HG02763 (cell line): Measurements from ENCODE around the gene YARS1.

ENCODE experiments used
- ATAC-seq: cut with Tn5 transposase; IDR thresholded peaks from one replicate; pipeline ENCODE4 v1.9.1; 2021; ENCODE audit warnings: mild to moderate bottlenecking, moderate library complexity; ENCODE audit not compliant: unreplicated experiment

YARS1 gene

DNA sequence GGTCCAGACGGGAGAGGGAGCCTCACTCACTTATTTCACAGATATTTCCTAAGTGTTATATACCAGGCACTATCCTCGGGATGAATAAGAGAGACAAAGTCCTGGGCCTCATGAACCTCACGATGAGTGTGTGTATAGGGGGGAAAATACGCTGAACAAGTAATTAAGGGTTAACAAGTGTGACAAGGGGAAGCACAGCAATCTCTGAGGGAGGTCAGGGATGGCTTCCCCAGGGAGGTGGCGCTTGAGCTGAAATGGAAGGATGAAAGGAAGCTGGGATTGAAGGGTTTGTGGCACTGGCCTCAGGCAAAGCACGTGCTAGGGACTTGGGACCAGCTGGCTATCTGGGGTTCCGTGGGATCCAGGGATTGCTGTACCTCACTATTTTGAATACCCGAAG is 68.2 kb downstream of the YARS1 start:
- no peak for ATAC-seq

GRCh38 chr1:32748348-32748747 is 68.8 kb downstream of the YARS1 start:
- ATAC-seq = no peak

DNA sequence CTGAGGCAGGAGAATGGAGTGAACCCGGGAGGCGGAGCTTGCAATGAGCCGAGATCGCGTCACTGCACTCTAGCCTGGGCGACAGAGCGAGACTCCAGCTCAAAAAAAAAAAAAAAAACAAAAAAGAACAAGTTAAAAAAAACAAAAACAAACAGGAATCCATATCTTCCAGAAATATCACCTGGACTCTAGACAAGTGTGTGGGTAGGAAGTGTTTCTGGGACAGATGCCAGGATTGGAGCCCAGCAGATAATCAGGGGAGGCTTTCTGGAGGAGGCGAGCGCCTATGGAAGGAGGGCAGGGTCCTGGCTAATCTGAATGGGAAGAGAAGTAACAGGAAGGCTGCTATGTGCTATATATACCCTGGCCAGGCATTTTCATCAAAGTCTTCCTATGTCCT is 71.0 kb downstream of the YARS1 start:
- no peak for ATAC-seq

GRCh38 chr1:32744071-32744425 is 73.1 kb downstream of the YARS1 start:
- no peak for ATAC-seq

GRCh38 chr1:32743380-32744070 is 73.6 kb downstream of the YARS1 start:
- ATAC-seq = no peak

- ATAC-seq = no peak
Measured at GRCh38 chr1:32742956-32743355, 74.2 kb downstream of the YARS1 start.

GRCh38 chr1:32742199-32742947 is 74.8 kb downstream of the YARS1 start:
- ATAC-seq = no peak

GRCh38 chr1:32741413-32742198 is 75.6 kb downstream of the YARS1 start:
- ATAC-seq = no peak

GRCh38 chr1:32741059-32741412 is 76.1 kb downstream of the YARS1 start:
- ATAC-seq = no peak

GRCh38 chr1:32736812-32737791 is 80.1 kb downstream of the YARS1 start:
- ATAC-seq = no peak

DNA sequence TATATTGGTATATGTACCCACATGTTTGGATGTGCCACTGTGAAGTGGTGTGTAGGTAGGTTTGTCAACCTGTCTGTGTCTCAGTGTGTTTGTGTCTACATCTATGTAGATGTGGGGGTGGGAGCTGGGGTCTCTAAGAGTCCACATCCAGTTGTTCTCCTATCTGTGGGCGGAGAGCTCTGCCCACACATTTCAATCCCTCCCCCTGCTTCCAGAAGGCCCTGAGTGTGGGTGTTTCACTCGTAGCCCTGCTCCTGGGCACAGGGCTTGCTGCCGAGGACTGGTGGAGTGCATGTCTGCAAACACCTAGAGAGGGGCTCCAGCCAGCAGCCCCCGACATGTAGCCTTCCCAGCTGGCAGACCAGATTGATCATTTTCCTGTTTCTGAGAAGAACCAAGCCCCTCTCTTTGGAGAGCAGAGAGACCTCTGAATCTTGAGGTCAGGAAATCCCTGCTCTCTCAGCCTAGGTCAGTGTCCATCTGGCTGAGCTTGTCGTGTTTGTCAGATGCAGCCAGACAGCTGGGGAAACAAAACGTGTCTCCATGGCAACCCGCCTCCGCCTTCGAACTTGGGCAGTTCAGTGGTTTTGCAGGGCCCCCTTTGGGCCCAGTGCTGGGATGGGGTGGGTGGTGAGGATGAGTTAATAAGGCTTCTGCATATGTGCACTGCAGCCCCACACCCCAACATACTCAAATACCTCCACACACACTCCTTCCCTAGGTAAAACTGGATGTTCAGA is 83.4 kb downstream of the YARS1 start:
- ATAC-seq = no peak

DNA sequence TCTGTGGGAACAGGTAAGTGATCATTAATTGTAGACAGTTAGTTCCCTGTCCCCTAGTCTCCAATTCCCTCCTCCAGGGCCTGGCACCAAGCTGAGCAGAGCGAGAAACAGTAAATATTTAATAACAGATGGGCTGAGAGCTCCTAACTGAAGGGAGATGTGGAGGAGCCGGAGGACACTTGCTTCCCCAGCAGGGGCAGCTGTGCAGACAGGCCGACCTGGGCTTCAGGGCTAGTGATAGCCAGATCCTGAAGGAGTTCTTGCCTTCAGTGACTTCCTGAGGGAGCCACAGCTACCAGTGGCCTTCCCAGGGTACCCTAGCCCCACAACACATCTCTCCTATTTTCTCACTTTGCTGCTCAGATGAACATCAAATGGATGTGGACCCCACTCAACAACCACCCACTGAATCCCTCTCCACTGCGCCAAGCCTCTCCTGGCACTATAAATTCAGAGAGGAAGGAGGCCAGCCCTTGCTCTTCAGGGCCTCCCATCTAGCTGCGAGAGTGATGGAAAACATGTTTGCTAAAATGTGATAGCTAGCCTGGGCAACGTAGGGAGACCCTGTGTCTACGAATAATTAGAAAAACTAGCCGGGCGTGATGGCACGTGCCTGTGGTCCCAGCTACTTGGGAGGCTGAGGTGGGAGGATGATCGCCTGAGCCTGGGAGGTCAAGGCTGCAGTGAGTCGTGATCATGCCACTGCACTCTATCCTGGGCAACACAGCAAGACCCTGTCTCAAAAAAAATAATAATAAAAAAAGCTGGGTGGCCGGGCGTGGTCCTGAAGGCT is 87.7 kb downstream of the YARS1 start:
- no peak for ATAC-seq

- no peak for ATAC-seq
Measured at GRCh38 chr1:32728413-32729077, 88.6 kb downstream of the YARS1 start.

GRCh38 chr1:32727876-32728275 is 89.3 kb downstream of the YARS1 start:
- ATAC-seq = no peak

GRCh38 chr1:32725615-32725982 is 91.6 kb downstream of the YARS1 start:
- ATAC-seq = no peak
